NCI-H524 treated with DMSO at 0.1 percent for 48 hours (cell line): ENCODE data around the gene INSC.

Experiments used
- DNase-seq: peaks from one replicate; lab custom pipeline; 2025; lab: John Stamatoyannopoulos, UW

The INSC gene

GRCh38 chr11:15223318-15223717 lies 108.6 kb downstream of the INSC start:
- DNase-seq, result no peak

GRCh38 chr11:15224466-15224865 lies 109.7 kb downstream of the INSC start:
- DNase-seq, result no peak

- DNase-seq, result peak; percentile 59
Measured at GRCh38 chr11:15227011-15227410, 112.3 kb downstream of the INSC start.

GRCh38 chr11:15228331-15228849 lies 113.7 kb downstream of the INSC start:
- DNase-seq, result peak; percentile 77

- no peak for DNase-seq
Measured at GRCh38 chr11:15229069-15229468, 114.3 kb downstream of the INSC start.

GRCh38 chr11:15232496-15232895 lies 117.8 kb downstream of the INSC start:
- no peak for DNase-seq

- no peak for DNase-seq
Measured at GRCh38 chr11:15233371-15234165, 118.8 kb downstream of the INSC start.

GRCh38 chr11:15234796-15235195 lies 120.1 kb downstream of the INSC start:
- DNase-seq, result no peak

- no peak for DNase-seq
Measured at GRCh38 chr11:15236559-15236958, 121.8 kb downstream of the INSC start.

- no peak for DNase-seq
Measured at GRCh38 chr11:15238856-15239255, 124.1 kb downstream of the INSC start.

GRCh38 chr11:15248749-15249148 lies 134.0 kb downstream of the INSC start:
- no peak for DNase-seq

GRCh38 chr11:15258433-15259165 lies 143.9 kb downstream of the INSC start:
- DNase-seq, result peak; percentile 54

GRCh38 chr11:15266999-15267398 lies 152.3 kb downstream of the INSC start:
- DNase-seq, result no peak

- DNase-seq, result no peak
Measured at GRCh38 chr11:15268598-15268997, 153.9 kb downstream of the INSC start.

- DNase-seq, result no peak
Measured at GRCh38 chr11:15275141-15275540, 160.4 kb downstream of the INSC start.

GRCh38 chr11:15276621-15277020 lies 161.9 kb downstream of the INSC start:
- DNase-seq, result no peak

GRCh38 chr11:15278128-15278527 lies 163.4 kb downstream of the INSC start:
- no peak for DNase-seq

GRCh38 chr11:15280393-15280792 lies 165.7 kb downstream of the INSC start:
- no peak for DNase-seq

GRCh38 chr11:15282754-15283153 lies 168.0 kb downstream of the INSC start:
- no peak for DNase-seq

- no peak for DNase-seq
Measured at GRCh38 chr11:15286465-15286864, 171.7 kb downstream of the INSC start.

GRCh38 chr11:15288863-15289262 lies 174.1 kb downstream of the INSC start:
- no peak for DNase-seq

GRCh38 chr11:15289723-15290122 lies 175.0 kb downstream of the INSC start:
- peak; percentile 42 for DNase-seq

GRCh38 chr11:15291885-15292284 lies 177.2 kb downstream of the INSC start:
- DNase-seq, result no peak
